ENCODE measurements around the gene ACOD1. TPM values are rescaled to one million over a fixed set of nuclear protein-coding genes. Genes with fewer than 3 reads are reported as not detected.

The ACOD1 gene
- total and polyA plus RNA-seq, 10 of the 15 experiments (the other 5 are each of a cell fraction or from before 2014, with no cell fraction given): not detected

- TF ChIP-seq PKNOX1 (IDR thresholded peaks at IDR 0.05) (peak; percentile 74), ESRRA (IDR thresholded peaks at IDR 0.05; ENCODE audit: low read length) (no peak), HDAC2 (IDR thresholded peaks at IDR 0.05) (no peak), NFYB (IDR thresholded peaks at IDR 0.05; ENCODE audit: insufficient read depth, low read depth, low read length) (no peak), ZNF592 (IDR thresholded peaks at IDR 0.05) (no peak), BMI1 (IDR thresholded peaks at IDR 0.05; ENCODE audit: borderline replicate concordance) (0 out of 2 replicates have a peak, but pooled peaks have one; percentile 42), CREB1 (IDR thresholded peaks at IDR 0.05; ENCODE audit: low read depth) (peak; percentile 72; the same call in 1 of the 2 replicates), SUZ12 (IDR thresholded peaks at IDR 0.05; ENCODE audit: unreplicated experiment) (no peak), CHD1 (IDR thresholded peaks at IDR 0.05; ENCODE audit: low read depth, low read length) (no peak), FOXK2 (IDR thresholded peaks at IDR 0.05) (no peak), SPI1 (IDR thresholded peaks at IDR 0.05; ENCODE audit: borderline replicate concordance, insufficient read depth, low read depth, low read length) (no peak), PML (IDR thresholded peaks at IDR 0.05; ENCODE audit: low read length) (no peak), ZNF622 (IDR thresholded peaks at IDR 0.05) (no peak), JUND (IDR thresholded peaks at IDR 0.05; ENCODE audit: low read depth, low read length) (peak; percentile 59), BCL3 (IDR thresholded peaks at IDR 0.05; ENCODE audit: borderline replicate concordance, insufficient read depth, low read depth, low read length, poor library complexity, severe bottlenecking) (no peak), MLLT1 (IDR thresholded peaks at IDR 0.05) (peak; percentile 89)
- TF ChIP-seq, protein P1, sequence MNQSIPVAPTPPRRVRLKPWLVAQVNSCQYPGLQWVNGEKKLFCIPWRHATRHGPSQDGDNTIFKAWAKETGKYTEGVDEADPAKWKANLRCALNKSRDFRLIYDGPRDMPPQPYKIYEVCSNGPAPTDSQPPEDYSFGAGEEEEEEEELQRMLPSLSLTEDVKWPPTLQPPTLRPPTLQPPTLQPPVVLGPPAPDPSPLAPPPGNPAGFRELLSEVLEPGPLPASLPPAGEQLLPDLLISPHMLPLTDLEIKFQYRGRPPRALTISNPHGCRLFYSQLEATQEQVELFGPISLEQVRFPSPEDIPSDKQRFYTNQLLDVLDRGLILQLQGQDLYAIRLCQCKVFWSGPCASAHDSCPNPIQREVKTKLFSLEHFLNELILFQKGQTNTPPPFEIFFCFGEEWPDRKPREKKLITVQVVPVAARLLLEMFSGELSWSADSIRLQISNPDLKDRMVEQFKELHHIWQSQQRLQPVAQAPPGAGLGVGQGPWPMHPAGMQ (IDR thresholded peaks at IDR 0.05; ENCODE audit: borderline replicate concordance): no peak
- TF ChIP-seq, protein P2, sequence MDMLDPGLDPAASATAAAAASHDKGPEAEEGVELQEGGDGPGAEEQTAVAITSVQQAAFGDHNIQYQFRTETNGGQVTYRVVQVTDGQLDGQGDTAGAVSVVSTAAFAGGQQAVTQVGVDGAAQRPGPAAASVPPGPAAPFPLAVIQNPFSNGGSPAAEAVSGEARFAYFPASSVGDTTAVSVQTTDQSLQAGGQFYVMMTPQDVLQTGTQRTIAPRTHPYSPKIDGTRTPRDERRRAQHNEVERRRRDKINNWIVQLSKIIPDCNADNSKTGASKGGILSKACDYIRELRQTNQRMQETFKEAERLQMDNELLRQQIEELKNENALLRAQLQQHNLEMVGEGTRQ (IDR thresholded peaks at IDR 0.05; ENCODE audit: borderline replicate concordance, low read depth, low read length): no peak
These were observed 43.1 kb downstream of the ACOD1 start (continued) for GRCh38 chr13:76991432-76991795.

Measured in GM12878 (cell line).